HG03520 (cell line): ENCODE results near the gene TPPP.
A peak's percentile ranks its signal among the peaks of the same experiment; 100 is the strongest.
"Not testable (repeated sequence)": the region's sequence is repeated elsewhere in the genome, so short reads cannot be mapped to it uniquely, and the experiment has no call there.

Experiments
- ATAC-seq: cut with Tn5 transposase; IDR thresholded peaks from one replicate; pipeline ENCODE4 v1.9.1; 2021; ENCODE audit warnings: mild to moderate bottlenecking, moderate library complexity; ENCODE audit not compliant: unreplicated experiment

Gene TPPP

DNA sequence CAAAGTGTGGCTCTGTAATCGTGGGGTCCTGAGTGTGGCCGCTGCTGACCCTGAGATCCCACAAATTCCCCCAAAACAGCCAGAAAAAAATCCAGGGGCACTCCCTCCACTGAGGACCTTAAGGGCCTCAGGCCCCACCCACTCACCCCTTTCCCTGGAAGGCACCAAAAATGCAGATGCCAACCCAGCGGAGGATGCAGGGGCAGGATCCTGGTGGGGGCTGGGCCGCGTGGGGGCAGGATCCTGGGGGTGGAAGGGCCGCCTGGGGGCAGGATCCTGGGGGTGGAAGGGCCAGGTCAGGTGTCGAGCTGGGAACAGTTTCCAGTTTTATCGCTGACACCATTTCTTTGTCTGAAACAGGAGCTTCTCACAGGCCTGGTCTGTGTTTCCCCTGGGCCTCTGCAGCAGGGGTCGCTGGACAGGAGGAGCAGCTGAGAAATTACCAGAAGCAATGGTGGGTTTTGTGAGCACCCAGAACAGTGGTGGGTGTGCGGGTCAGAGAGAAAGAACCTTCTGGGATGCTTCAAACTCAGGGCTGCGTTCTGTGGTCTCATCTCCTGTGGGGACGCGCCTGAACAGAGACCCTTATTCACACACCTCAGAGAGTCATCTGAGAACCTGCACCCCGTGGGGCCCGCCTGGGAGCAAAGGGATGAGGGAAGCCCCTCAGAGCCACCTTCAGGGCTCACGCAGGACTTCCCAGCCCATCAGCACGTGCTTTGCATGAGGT, 13.8 kb downstream of the TPPP start:
- ATAC-seq: not testable (repeated sequence)

DNA sequence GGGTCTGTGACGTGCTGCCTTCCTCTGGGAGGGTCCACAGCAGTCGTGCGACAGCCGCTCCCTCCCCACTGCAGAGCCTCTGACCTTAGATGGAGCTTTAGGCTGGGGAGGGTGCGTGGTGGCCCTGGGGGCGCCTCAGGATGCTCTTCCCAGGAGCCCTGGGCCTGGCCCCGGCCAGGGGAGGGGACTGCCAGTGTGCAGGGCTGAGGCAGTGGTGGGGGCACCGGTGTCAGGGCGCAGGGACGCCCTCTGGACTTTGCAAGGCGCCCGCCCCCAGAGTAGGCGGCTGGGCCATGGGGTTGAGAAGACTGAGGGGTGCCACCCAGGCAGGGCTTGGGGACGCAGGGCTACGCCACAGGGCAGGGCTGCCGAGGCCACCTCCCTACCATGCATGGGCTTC, 14.6 kb downstream of the TPPP start:
- ATAC-seq: not testable (repeated sequence)

DNA sequence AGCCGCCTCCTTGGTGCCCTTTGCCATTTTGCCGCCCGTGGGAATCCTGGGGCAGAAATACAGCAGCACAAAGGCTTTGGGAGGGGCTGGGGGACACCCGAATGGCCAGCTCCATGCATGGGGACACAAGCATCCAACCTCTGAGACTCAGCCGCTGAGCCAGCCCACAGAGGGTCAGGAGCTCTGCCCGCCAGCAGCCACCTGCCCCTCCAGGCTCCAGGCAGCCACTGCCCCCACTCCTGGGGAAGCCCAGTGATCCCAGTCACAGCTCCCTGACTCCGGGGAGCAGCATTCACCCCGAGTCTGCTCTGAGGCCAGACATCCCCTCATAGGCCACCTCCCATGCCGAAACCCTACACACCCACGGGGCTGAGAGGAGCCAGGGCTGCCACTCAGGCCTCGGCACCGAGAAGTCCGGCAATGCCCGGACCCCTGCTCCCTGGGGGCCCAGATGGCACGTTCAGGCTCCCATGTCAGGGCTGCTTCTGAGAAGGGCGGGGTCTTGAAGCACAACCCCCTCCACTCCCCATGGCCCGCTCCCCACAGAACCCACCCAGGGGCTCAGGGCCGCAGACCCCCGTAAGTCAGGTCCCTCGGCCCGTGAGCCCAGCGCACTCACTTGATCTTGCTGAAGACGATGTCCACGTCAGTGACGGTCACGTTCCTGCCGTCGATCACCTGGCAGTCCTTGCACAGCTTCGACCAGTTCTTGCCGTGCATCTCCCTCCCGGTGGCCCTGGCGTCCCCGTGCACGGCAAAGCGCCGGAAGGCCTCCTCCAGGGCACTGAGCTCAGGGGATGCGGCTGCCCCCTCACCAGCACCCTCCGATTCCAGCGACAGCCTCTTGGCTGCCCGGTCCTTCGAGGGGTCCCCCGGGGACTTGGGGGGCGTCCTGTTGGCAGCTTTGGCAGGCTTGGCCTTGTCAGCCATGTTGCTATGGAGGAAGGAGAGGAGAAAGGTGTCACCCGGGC, 15.7 kb downstream of the TPPP start:
- ATAC-seq: no peak

DNA sequence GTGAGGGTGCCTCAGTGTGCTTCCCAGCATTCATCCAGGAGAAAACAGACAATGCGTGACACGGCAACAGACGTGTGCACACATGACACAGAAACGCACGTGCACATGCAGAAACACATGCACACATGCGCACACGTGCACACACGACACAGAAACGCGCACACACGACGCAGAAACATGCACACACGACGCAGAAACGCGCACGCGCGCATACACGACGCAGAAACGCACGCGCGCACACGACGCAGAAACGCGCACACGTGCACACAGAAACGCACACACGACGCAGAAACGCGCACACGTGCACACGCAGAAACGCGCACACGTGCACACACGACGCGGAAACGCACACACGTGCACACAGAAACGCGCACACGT, 16.5 kb downstream of the TPPP start:
- no peak for ATAC-seq

DNA sequence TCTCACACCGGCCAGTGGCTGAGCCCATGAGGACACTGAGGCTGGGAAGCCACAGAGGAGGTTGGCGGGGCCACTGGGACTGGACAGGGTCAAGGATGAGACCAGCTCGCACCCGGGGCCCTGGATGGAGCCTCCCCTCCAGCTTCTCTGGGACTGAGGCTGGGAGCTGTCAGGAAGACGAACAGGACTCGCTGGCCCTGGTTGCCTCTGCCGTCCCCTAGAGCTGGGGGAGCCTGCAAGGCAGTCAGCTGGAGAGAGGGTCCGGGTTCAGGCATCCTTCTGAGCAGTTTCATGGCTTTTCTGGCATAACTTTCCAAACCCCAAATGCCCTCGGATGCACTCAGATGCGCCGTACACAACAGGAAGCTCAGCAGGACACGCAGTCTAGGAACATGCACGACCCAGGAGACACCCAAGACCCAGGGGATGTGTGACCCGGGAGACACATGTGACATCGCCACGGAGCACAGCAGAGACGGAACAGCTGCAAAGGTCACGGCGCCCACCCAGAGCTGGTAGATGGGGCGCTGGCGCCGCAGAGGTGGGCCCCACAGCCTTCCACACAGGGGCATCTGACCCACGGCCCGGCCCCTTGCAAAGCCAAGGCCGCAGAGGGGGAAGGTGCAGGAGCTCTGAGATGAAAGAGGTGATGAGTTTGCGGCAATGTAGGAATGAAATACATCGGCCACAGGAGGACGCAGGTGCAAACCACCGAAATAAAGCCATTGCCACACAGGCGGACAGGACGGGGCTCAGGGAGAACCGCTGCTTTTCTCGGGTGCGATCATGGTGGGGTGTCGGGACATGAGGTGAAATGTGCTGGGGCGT, 17.1 kb downstream of the TPPP start:
- ATAC-seq: no peak

DNA sequence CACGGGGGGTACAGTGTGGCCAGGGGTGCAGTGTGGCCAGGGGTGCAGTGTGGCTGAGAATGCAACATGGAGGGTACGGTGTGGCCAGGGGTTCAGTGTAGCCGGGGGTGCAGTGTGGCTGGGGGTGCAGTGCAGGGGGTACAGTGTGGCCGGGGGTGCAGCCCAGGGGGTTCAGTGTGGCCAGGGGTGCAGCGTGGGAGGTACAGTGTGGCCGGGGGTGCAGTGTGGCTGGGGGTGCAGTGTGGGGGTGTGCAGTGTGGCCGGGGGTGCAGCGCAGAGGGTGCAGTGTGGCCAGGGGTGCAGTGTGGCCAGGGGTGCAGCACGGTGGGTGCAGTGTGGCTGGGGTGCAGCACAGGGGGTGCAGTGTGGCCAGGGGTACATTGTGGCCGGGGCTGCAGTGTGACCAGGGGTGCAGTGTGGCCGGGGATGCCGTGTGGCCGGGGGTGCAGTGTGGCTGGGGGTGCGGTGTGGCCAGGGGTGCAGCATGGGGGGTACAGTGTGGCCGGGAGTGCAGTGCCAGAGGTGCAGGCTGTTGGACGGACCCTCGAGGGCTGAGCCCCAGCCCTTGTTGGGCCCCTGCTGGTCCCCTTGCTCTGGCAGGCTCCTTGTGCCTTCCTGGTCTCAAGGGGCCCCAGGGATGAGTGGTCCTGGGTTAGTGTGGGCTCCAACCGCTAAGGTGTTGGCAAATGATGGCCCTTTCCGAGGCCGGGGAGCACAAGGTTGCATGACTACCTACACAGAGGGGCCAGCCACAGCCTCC, 17.9 kb downstream of the TPPP start:
- ATAC-seq: no peak

DNA sequence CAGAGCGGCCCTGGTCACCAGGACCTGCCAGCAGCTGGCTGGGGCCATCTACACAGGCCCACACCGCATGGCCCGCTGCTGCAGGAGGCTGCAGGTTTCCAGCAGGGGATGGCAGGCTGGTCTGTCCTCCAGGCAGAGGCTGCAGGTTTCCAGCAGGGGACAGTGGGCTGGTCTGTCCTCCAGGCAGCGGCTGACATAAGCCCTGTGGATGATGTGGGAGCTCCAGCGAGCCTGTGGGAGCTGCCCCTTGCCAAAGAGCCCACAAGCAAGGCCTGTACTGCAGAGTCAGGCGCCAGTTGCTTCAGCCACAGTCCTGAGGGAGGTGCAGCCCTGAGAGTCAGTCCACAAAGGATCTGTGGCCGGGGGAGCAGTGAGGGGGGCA, 18.5 kb downstream of the TPPP start:
- no peak for ATAC-seq

DNA sequence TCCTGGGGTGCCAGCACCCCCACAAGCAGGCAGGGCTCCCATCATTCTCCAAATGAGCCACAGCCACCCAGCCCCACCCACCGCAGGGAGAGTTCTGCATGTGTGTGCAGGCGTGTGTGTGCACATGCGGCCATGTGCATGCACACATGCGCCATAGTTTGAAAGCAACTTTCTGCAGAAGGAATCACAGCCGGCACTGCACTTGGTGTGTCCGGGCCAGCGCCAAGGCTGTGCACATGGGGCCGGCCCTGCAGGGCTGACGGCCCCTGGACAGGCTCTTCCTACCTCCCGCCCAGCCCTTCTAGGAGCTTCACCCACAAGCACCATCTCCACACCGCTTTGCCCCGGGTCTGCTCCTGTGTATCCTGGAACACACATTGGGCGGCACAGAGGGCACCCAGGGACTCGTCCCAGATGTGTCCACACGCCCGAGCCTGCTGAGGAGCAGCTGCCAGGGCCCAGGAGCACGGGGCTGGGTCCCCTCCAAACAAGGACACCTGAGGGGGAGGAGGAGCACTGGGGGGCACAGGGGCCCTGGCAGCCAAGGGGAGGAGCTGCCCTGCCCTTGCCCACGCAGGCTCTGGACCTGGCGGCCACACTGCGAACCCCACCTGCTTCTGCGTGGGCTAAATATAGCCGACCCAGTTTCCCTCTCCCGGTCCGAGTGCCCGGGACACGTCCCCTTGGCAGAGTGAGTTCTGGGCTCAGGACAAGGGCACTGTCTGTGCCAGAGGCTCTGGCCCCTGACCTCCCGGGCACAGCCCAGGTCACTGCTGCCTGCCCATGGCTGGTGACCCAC, 19.1 kb downstream of the TPPP start:
- ATAC-seq: no peak

DNA sequence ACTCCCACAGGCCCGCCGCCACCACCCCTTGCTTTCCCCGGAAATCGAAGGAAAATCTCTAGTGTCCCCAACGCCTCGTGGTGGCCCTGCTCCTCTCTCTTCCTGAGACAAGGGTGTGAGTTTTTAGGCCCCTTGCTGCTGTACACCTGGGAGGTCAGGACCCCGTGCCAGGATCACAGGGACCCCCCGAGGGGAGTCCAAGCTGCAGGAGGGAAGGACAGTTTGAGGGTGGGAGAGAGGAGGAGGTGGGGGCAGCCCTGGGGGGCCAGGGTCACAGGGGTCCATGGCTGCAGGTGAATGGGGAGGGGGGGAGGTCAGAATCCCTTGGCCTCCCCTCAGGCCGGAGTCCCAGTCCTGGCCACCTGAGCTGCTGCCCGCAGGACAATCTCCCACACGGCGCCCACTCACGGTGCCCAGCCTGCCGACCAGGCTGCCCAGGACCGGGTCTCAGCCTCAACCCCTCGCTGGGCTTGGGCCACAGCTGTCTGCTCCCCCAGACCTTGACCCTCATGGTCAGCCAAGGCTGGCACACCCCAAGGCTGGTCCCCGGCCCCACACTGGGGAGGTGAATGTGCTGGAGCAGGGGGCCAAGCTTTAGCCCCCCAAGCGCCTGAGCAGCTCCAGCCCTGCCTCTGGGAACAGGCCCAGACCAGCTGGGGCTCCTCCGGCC, 19.9 kb downstream of the TPPP start:
- ATAC-seq: no peak

DNA sequence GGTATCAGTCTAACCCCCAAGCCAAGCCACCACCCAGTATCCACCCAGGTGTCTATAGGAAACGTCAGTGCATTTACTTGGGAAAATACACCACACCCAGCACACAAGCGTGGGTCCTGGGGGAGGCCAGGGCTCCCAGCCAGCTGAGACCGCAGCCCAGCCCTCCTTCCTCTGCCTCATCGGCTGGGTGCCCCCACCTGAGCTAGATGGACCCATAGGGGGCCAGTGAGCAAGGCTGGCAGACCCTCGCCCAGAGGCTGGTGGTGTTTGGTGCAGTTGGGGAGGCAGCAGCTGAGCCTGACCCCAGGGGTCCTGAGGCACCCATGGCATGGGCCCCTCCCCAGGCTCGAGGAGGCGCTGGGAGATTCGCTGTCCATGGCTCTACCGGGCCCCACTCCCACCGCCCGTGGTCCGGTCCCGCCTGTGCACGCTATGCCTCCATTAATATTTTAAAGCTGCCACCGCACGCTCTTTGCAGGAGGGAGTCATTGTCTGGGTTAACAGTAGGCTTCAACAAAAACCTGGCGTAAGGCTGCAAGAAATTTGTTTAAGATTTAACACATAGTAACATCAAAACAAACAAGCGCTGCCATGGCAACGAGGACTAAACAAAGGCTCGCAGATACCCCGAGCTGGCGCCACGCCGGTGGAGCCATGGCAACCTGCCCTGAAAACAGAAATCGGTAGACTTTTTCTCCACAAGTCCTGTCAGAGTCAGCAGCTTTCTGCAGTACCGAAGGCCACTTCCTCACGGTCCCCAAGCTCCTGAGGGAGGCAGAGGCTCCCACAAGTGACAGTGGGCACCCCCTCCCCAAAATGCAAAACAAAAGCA, 20.6 kb downstream of the TPPP start:
- ATAC-seq: no peak

DNA sequence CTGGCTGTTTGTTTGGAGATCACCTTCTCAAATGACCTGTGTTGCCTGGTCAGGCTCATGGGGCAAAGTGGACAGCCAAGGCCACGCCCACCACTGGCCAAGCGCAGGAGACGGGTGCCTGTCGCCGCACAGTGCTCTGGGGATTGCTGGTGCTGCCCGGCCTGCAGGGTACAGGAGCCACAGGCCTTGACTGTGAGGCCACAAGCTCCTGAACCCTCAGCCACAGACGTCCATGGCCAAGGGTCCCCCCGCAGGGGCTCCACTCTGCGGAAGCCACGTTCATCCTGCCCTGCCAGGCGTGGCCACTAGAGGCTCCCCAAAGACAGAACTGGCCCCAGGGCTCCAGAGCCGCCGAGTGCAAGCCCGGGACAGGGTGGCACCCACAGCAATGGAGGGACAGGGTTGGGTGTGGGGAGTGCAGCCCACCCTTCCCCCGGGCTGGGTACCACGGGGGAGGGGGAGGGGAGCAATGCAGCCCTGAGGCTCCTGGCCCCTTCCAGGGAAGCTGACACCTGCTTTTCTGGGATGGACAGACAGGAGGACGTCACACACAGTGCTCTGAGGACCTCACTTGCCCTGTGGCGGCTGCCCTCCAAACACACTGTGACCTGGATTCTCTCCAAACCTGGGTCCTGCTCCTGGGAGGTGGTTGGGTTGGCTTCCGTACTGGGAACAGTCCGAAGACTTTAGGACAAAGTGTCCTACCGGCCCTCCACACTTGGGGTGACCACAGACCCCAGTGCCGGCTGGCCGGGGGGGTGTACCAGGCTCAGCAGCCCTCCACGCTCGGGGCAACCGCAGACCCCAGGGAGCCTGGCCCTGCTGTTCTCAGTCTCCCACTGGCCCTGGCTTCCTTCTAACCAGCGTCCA, 21.5 kb downstream of the TPPP start:
- ATAC-seq: peak; percentile 62

DNA sequence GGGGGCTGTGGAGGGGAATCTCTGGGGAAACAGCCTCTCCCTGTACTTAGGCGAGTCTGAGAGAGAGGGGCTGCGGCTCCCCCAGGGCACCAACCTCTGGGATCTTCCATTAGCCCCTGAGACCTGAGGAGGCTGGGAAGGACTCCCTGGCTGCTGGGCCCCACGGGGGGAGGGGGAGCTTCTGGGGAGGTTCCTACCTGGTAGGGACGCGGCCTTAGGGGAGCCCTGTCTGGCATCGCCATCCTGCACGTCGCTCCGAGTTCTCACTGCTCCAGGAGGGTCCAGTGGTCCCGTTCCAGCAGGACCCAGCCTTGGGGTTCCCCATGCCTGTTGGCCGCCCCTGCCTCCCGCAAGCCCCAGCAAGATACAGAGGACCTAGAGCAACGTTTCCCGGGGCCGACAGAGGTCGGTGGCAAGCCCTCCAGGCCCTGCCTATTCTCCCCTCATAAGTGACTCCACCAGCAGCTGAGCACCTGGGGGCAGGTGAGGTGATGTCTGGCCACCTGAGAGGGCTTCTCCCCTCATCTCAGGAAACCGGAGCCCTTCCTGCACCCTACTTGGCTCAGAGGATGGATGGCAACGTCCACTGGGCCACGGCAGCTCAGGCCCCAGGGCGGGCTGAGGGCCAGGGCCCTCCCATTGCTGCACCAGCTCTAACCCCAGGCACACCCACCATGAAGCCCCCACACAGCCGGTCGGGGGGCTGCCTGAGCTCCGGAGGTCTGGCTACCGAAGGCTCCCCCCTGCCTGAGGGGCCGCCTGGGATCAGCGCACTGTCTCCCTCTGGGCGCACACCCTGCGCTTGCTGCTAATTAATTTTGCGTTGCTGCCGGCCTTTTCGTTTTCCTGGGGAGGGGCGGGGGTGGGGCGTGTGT, 22.5 kb downstream of the TPPP start:
- no peak for ATAC-seq

DNA sequence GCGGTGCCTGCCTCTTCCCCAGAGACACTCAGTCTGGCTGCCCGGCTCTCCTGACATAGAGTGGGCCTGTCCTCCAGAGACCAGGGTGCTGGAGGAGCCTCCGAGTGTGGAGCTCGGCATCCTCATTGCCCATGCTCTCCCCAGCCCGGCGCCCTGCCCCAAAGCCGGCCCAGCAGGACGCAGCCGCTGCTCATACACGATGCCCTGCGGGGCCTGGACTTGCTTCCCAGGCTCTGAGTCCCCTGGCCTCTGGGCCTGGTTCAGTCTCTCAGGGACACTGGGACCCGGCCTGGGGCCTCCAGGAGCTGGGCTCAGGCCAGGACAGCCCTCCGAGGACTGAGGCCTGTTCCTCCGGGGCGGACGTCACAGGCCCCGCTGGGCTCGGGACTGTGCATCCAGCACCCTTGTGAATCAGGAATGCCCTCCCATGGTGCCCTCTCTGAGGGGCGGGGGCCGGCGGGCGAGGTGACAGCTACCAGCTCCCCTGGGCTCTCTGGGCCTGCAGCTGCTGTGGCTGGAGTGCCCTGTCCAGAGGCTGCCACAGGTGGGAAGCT, 23.2 kb downstream of the TPPP start:
- ATAC-seq: no peak

DNA sequence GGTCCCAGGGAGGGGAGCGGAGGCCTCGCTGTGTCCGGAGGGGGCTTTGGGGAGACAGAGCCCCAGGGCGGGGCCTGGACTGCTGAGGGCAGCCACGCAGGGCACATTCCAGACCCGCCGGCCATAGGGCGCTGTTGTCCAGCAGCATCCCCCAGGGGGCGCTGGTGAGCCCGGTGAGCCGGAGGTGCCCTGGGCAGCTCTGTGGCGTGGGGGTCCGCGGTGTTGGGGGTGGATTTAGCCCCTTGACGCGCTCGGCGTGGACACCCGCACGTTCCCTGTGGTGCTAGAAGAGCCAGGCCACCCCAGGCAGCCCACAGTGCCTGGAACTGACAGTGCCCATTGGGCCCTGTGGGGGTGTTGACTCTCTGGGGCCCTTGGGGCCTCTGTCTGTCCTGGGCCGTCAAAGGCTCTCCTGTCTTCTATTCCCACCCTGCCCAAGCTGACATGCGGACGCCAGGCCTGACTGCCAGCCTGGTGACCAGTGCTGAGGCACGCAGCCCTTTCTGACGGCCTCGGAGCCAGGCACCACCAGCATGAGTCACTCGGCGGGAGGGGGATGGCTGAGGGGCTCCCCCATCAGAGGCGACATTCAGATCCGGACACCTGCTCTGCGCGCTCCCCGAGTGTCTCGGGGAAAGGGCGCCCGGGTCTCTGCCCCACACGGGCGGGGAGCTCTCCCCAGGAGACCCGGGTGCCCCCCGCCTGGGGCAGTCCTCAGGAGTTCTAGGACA, 23.9 kb downstream of the TPPP start:
- ATAC-seq: no peak

DNA sequence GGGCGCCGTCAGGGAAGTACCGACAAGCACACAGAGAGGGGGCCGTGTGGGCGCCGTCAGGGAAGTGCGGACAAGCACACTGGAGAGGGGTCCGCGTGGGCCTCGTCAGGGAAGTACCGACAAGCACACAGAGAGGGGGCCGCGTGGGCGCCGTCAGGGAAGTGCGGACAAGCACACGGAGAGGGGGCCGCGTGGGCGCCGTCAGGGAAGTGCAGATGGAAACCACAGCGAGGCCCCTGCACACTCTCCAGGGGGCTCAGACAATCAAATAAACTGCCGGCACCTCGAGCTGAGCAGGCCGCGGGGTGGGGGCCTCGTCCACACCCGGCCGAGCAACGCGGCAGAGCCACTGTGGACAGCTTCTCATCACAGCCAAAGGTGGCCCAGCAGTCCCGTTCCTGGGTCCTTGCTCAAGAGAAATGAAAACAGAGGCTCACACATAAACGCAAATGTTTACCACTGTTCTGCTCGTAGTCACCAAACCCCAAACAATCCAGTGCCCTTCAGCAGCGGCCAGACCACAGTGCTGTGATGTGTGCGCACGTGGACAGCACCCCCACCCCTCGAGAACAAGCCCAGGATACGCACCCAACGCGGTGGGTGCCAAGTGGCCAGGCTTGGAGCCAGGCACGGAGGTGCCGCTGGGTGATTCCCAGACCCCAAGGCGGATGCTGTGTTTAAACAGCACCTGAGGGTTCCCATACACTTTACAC, 24.7 kb downstream of the TPPP start:
- ATAC-seq: no peak
